Measurements from ENCODE around the gene SPHK2.

The SPHK2 gene

GRCh38 chr19:48646001-48646721 is 26.9 kb downstream of the SPHK2 start, which contains the start of gene CA11 (continued):
- TF ChIP-seq ZBTB48 (tag by site-specific recombination; IDR thresholded peaks at IDR 0.05) = peak; percentile 63
- TF ChIP-seq ZXDB (tag by site-specific recombination; IDR thresholded peaks at IDR 0.05) = peak; percentile 80
- no peak for TF ChIP-seq ELK4 (IDR thresholded peaks at IDR 0.05; ENCODE audit: borderline replicate concordance, low read depth, low read length)
- TF ChIP-seq ZNF692 (tag by site-specific recombination; IDR thresholded peaks at IDR 0.05) = peak; percentile 76
- TF ChIP-seq ZNF654 (tag by site-specific recombination; IDR thresholded peaks at IDR 0.05; ENCODE audit: low read depth) = peak; percentile 65
- no peak for TF ChIP-seq ZNF747 (tag by site-specific recombination; IDR thresholded peaks at IDR 0.05)
- no peak for TF ChIP-seq HOXD13 (CRISPR knock-in tag; IDR thresholded peaks at IDR 0.05; ENCODE audit: borderline replicate concordance)
- TF ChIP-seq ZNF626 (tag by site-specific recombination; IDR thresholded peaks at IDR 0.05) = no peak
- TF ChIP-seq ZNF423 (tag by site-specific recombination; IDR thresholded peaks at IDR 0.05) = peak; percentile 48; the same call in 1 of the 2 replicates
- peak; percentile 7; the same call in 1 of the 2 replicates for TF ChIP-seq ZNF10 (tag by site-specific recombination; IDR thresholded peaks at IDR 0.05)
- TF ChIP-seq TSHZ1 (tag by site-specific recombination; IDR thresholded peaks at IDR 0.05; ENCODE audit: borderline replicate concordance) = no peak
- peak; percentile 86 for TF ChIP-seq ZNF341 (tag by site-specific recombination; IDR thresholded peaks at IDR 0.05; ENCODE audit: low read depth)
- TF ChIP-seq ZNF350 (tag by site-specific recombination; IDR thresholded peaks at IDR 0.05) = no peak
- TF ChIP-seq ZBTB10 (tag by site-specific recombination; IDR thresholded peaks at IDR 0.05) = peak; percentile 88
- no peak for TF ChIP-seq PRDM6 (tag by site-specific recombination; IDR thresholded peaks at IDR 0.05)
- TF ChIP-seq ZNF366 (tag by site-specific recombination; conservative IDR thresholded peaks at IDR 0.05) = peak; percentile 100
- no peak for TF ChIP-seq BCL6B (tag by site-specific recombination; IDR thresholded peaks at IDR 0.05)
- TF ChIP-seq ZSCAN23 (tag by site-specific recombination; IDR thresholded peaks at IDR 0.05) = peak; percentile 48; the same call in 1 of the 2 replicates
- no peak for TF ChIP-seq ZNF585B (tag by site-specific recombination; IDR thresholded peaks at IDR 0.05)
- peak; percentile 46; the same call in 1 of the 2 replicates for TF ChIP-seq ZNF16 (tag by site-specific recombination; IDR thresholded peaks at IDR 0.05; ENCODE audit: low read depth)
- TF ChIP-seq ZNF843 (tag by site-specific recombination; IDR thresholded peaks at IDR 0.05) = no peak; the same call in none of the 2 replicates
- no peak for TF ChIP-seq ZNF292 (tag by site-specific recombination; IDR thresholded peaks at IDR 0.05; ENCODE audit: borderline replicate concordance, low read depth)
- no peak for TF ChIP-seq ZNF132 (tag by site-specific recombination; IDR thresholded peaks at IDR 0.05; ENCODE audit: borderline replicate concordance)
- TF ChIP-seq YY1 (tag by site-specific recombination; IDR thresholded peaks at IDR 0.05) = no peak
- TF ChIP-seq ZNF529 (tag by site-specific recombination; IDR thresholded peaks at IDR 0.05; ENCODE audit: insufficient replicate concordance) = no peak
- peak; percentile 88 for TF ChIP-seq BCL11B (tag by site-specific recombination; IDR thresholded peaks at IDR 0.05; ENCODE audit: low read depth)
- TF ChIP-seq ZNF521 (tag by site-specific recombination; IDR thresholded peaks at IDR 0.05) = no peak
- peak; percentile 31; the same call in 1 of the 2 replicates for TF ChIP-seq ZNF394 (tag by site-specific recombination; IDR thresholded peaks at IDR 0.05; ENCODE audit: borderline replicate concordance)

All from HEK293 (cell line).